NCI-H1105 (cell line): ENCODE results near the gene ARHGEF4.
A peak's percentile ranks its signal among the peaks of the same experiment; 100 is the strongest.

ENCODE experiments used
- DNase-seq: peaks from one replicate; lab custom pipeline; 2025; lab: John Stamatoyannopoulos, UW

ARHGEF4 gene

GRCh38 chr2:131014141-131014540, 177.4 kb downstream of the ARHGEF4 start:
- no peak for DNase-seq

- DNase-seq, result no peak
Measured at GRCh38 chr2:131015764-131016163, 179.1 kb downstream of the ARHGEF4 start.

GRCh38 chr2:131016826-131017741, 180.4 kb downstream of the ARHGEF4 start:
- no peak for DNase-seq

- DNase-seq, result no peak
Measured at GRCh38 chr2:131022731-131023130, 186.0 kb downstream of the ARHGEF4 start.

- DNase-seq, result no peak
Measured at GRCh38 chr2:131023758-131024157, 187.0 kb downstream of the ARHGEF4 start.

GRCh38 chr2:131026919-131027318, 190.2 kb downstream of the ARHGEF4 start:
- no peak for DNase-seq

GRCh38 chr2:131027566-131028528, 191.1 kb downstream of the ARHGEF4 start:
- DNase-seq, result no peak

GRCh38 chr2:131029812-131030211, 193.1 kb downstream of the ARHGEF4 start:
- no peak for DNase-seq

GRCh38 chr2:131030478-131030971, 193.8 kb downstream of the ARHGEF4 start:
- DNase-seq, result no peak

GRCh38 chr2:131031431-131031841, 194.7 kb downstream of the ARHGEF4 start:
- DNase-seq, result no peak

GRCh38 chr2:131031875-131032274, 195.2 kb downstream of the ARHGEF4 start:
- no peak for DNase-seq

- no peak for DNase-seq
Measured at GRCh38 chr2:131032393-131032836, 195.7 kb downstream of the ARHGEF4 start.

GRCh38 chr2:131033786-131034121, 197.0 kb downstream of the ARHGEF4 start:
- no peak for DNase-seq

- peak; percentile 26 for DNase-seq
Measured at GRCh38 chr2:131034122-131035051, 197.7 kb downstream of the ARHGEF4 start.

- no peak for DNase-seq
Measured at GRCh38 chr2:131035112-131035825, 198.6 kb downstream of the ARHGEF4 start.

GRCh38 chr2:131035826-131036231, 199.1 kb downstream of the ARHGEF4 start:
- no peak for DNase-seq

- no peak for DNase-seq
Measured at GRCh38 chr2:131036269-131036668, 199.6 kb downstream of the ARHGEF4 start.

- no peak for DNase-seq
Measured at GRCh38 chr2:131036696-131037397, 200.1 kb downstream of the ARHGEF4 start.

- no peak for DNase-seq
Measured at GRCh38 chr2:131037398-131038257, 200.9 kb downstream of the ARHGEF4 start.
